OCI-LY7 (cell line): ENCODE results near the gene USP43. TPM values are rescaled to one million over a fixed set of nuclear protein-coding genes. Genes with fewer than 3 reads are reported as not detected.
"Not testable (repeated sequence)": the region's sequence is repeated elsewhere in the genome, so short reads cannot be mapped to it uniquely, and the experiment has no call there.

ENCODE experiments used
- BruUV-seq: library from RNA; stranded (reverse); fragments of 400-500 nt; replicated peaks from 2 replicates; lab custom pipeline; 2021; lab: Mats Ljungman, UMichigan
- CTCF ChIA-PET: fragments of 300-600 bp; sonication (Branson Sonifier 250); formaldehyde crosslinking; loops from one replicate; lab custom pipeline; 2022; ENCODE audit warnings: antibody characterized with exemption; ENCODE audit not compliant: unreplicated experiment; lab: Charles Lee
- POLR2A ChIA-PET: fragments of 300-600 bp; sonication (Branson Sonifier 250); formaldehyde crosslinking; loops from one replicate; lab custom pipeline; 2022; ENCODE audit warnings: antibody characterized with exemption; lab: Charles Lee
- DNase-seq: peaks from one replicate; pipeline ENCODE4 v3.0.0-alpha.2; 2015; ENCODE audit warnings: low spot score
- H2AFZ ChIP-seq: fragments of 200-600 bp; sonication (generic), shearing (Covaris generic); 2 replicates; pipeline ENCODE4 v1.6.1; 2014; ENCODE audit warnings: mild to moderate bottlenecking, antibody characterized with exemption, low read length, moderate library complexity
- H3K27ac ChIP-seq: fragments of 200-600 bp; sonication (generic); 2 replicates; pipeline ENCODE4 v1.5.1; 2014; ENCODE audit warnings: mixed run types, low read depth, mild to moderate bottlenecking, moderate library complexity, low read length, inconsistent platforms; ENCODE audit not compliant: poor library complexity, severe bottlenecking
- H3K36me3 ChIP-seq: fragments of 200-600 bp; sonication (generic); 2 replicates; pipeline ENCODE4 v1.6.1; 2014; ENCODE audit warnings: mild to moderate bottlenecking, antibody characterized with exemption, low read length, moderate library complexity, mixed read lengths; ENCODE audit not compliant: insufficient read depth
- H3K4me1 ChIP-seq: fragments of 200-600 bp; sonication (generic); 2 replicates; pipeline ENCODE4 v1.5.1; 2014; ENCODE audit warnings: mild to moderate bottlenecking, low read length; ENCODE audit not compliant: insufficient read depth, poor library complexity, severe bottlenecking
- H3K4me2 ChIP-seq: fragments of 200-600 bp; sonication (generic); 2 replicates; pipeline ENCODE4 v1.6.1; 2014; ENCODE audit warnings: mild to moderate bottlenecking, low read length
- H3K4me3 ChIP-seq: fragments of 200-600 bp; sonication (generic); 2 replicates; pipeline ENCODE4 v1.5.1; 2014; ENCODE audit warnings: mild to moderate bottlenecking, low read depth, low read length; ENCODE audit not compliant: poor library complexity, severe bottlenecking
- H3K79me2 ChIP-seq: fragments of 200-600 bp; sonication (generic); 2 replicates; pipeline ENCODE4 v1.6.1; 2016; ENCODE audit warnings: low read depth, mild to moderate bottlenecking, low read length, moderate library complexity, mixed read lengths; ENCODE audit not compliant: insufficient read depth
- H3K9me2 ChIP-seq: fragments of 200-600 bp; sonication (generic); 2 replicates; pipeline ENCODE4 v1.6.1; 2016; ENCODE audit warnings: mild to moderate bottlenecking, low read length, mixed read lengths; ENCODE audit not compliant: insufficient read depth
- H3K9me3 ChIP-seq: fragments of 200-600 bp; sonication (generic); 2 replicates; pipeline ENCODE4 v1.6.1; 2014; ENCODE audit warnings: mild to moderate bottlenecking, mixed run types, low read length, mixed read lengths
- H4K20me1 ChIP-seq: fragments of 200-600 bp; sonication (generic); 2 replicates; pipeline ENCODE4 v1.6.1; 2014; ENCODE audit warnings: mild to moderate bottlenecking, antibody characterized with exemption, low read length, moderate library complexity, mixed read lengths; ENCODE audit not compliant: insufficient read depth
- CTCF ChIP-seq: fragments of 200-600 bp; sonication (generic); conservative IDR thresholded peaks from 2 replicates; pipeline ENCODE4 v1.5.1; 2014; ENCODE audit warnings: mild to moderate bottlenecking, antibody characterized with exemption, low read length, moderate library complexity, mixed read lengths
- EZH2phosphoT487 ChIP-seq: fragments of 200-600 bp; sonication (generic); IDR thresholded peaks from 2 replicates; pipeline ENCODE4 v1.6.1; 2018; ENCODE audit warnings: low read depth, borderline replicate concordance, mild to moderate bottlenecking, mixed run types, antibody characterized with exemption, low read length, moderate library complexity, mixed read lengths
- intact Hi-C: fragments of 100-400 bp; cut with micrococcal nuclease; formaldehyde crosslinking; loops from one replicate; pipeline ENCODE4 v1.10.0; 2022; ENCODE audit not compliant: unreplicated experiment
- total RNA-seq, 2 experiments: library from RNA; depleted of rRNA in 1 of 2; stranded (reverse); fragments of >200 nt in 1 of 2; shearing (Covaris generic) in 1 of 2; gene quantifications; 2 replicates each; pipeline ENCODE4 v1.2.3, GENCODE V29; 2014 to 2022

The USP43 gene
- total RNA-seq, 2 experiments from 2014 or later, result 1.3 to 2.7 TPM

DNA sequence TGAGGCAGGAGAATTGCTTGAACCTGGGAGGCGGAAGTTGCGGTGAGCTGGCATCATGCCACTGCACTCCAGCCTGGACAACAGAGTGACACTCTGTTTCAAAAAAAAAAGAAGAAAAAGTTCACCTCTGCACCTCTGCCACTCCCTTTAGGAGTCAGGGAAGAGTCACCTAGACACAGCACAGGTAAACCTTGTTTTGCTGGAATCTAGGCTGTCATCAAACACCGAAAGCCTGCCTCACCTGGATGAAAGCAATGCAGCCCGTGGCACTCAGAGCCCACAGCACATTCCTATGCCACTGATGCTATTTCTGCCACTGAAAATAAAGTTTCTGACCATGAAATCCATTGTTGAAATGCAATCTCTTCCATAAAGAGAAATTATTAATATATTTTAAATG is 46.7 kb upstream of the USP43 start:
- Histone ChIP-seq H3K36me3 (no peaks in the 10 kb centered on the region), H3K27ac (no peak overlapping the region), H3K79me2 (no peaks in the 10 kb centered on the region), H3K9me2 (no peaks in the 10 kb centered on the region), H4K20me1 (no peaks in the 10 kb centered on the region), H3K4me3 (no peak overlapping the region), H2AFZ (no peak overlapping the region), H3K4me2 (no peak overlapping the region), H3K9me3 (no peaks in the 10 kb centered on the region), H3K4me1 (no peaks in the 10 kb centered on the region)
- TF ChIP-seq EZH2phosphoT487 (no peak), CTCF (no peak)
- DNase-seq, result no peak
- ChIA-PET POLR2A (no interaction called here), CTCF (no interaction called here)
- intact Hi-C loops, result no loop called here
- no TSS peak for BruUV-seq

DNA sequence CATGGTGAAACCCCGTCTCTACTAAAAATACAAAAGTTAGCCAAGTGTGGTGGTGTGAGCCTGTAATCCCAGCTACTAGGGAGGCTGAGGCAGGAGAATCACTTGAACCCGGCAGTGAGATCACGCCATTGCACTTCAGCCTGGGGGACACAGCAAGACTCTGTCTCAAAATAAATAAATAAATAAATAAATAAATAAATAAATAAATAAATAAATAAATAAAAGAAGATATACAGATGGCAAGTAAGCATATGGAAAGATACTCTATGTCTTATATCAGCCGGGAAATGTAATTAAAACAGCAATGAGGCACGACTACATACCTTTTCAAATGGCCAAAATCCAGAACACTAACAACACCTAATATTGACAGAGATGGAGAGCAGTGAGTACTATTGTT is 40.7 kb upstream of the USP43 start:
- H2AFZ ChIP-seq, CTCF ChIA-PET, DNase-seq, H3K36me3 ChIP-seq, POLR2A ChIA-PET, H3K79me2 ChIP-seq, H3K9me3 ChIP-seq, BruUV-seq, H4K20me1 ChIP-seq, H3K4me3 ChIP-seq, H3K4me1 ChIP-seq, H3K4me2 ChIP-seq, H3K9me2 ChIP-seq, intact Hi-C loops, H3K27ac ChIP-seq: not testable (repeated sequence)

GRCh38 chr17:9606453-9606852 is 38.9 kb upstream of the USP43 start:
- H3K79me2 ChIP-seq, result no peaks in the 10 kb centered on the region
- TF ChIP-seq EZH2phosphoT487 (no peak), CTCF (no peak)
- ChIA-PET POLR2A (interaction anchor here (0.6 kb wide), 1 partner anchor 64 kb away, joined by 3 read pairs; no protein-coding TSS in a partner anchor), CTCF (no interaction called here)
- H4K20me1 ChIP-seq, result no peaks in the 10 kb centered on the region
- H3K4me2 ChIP-seq, result no peak overlapping the region
- BruUV-seq, result no TSS peak
- H3K4me1 ChIP-seq, result no peaks in the 10 kb centered on the region
- DNase-seq, result no peak
- no peak overlapping the region for H3K4me3 ChIP-seq
- H3K27ac ChIP-seq, result no peak overlapping the region
- H3K36me3 ChIP-seq, result no peaks in the 10 kb centered on the region
- intact Hi-C loops, result no loop called here
- H3K9me2 ChIP-seq, result no peaks in the 10 kb centered on the region
- no peaks in the 10 kb centered on the region for H3K9me3 ChIP-seq
- no peak overlapping the region for H2AFZ ChIP-seq

DNA sequence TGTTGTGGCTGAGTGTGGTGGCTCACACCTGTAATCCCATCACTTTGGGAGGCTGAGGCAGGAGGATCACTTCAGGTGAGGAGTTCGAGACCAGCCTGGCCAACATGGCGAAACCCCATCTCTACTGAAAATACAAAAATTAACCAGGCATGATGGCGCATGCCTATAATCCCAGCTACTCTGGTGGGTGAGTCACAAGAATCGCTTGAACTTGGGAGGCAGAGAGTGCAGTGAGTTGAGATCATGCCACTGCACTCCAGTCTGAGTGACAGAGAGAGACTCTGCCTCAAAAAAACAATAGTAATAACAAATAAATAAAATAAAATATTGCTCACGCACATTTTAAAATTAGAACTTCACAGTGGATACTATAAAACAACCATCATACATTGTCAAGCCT is 38.3 kb upstream of the USP43 start:
- H2AFZ ChIP-seq, H3K4me1 ChIP-seq, H3K36me3 ChIP-seq, H3K9me3 ChIP-seq, H3K79me2 ChIP-seq, BruUV-seq, CTCF ChIA-PET, H3K4me3 ChIP-seq, H3K9me2 ChIP-seq, H4K20me1 ChIP-seq, H3K4me2 ChIP-seq, DNase-seq, H3K27ac ChIP-seq, intact Hi-C loops, POLR2A ChIA-PET: not testable (repeated sequence)
